CD4-positive, alpha-beta T cell treated with Interleukin-1 beta for 1 hour (primary cell): ENCODE data around the gene KRTAP29-1.

Experiments used
- DNase-seq, 2 donors: peaks; one replicate each; pipeline ENCODE4 v3.0.0-alpha.2; 2020 to 2022

The KRTAP29-1 gene

DNA sequence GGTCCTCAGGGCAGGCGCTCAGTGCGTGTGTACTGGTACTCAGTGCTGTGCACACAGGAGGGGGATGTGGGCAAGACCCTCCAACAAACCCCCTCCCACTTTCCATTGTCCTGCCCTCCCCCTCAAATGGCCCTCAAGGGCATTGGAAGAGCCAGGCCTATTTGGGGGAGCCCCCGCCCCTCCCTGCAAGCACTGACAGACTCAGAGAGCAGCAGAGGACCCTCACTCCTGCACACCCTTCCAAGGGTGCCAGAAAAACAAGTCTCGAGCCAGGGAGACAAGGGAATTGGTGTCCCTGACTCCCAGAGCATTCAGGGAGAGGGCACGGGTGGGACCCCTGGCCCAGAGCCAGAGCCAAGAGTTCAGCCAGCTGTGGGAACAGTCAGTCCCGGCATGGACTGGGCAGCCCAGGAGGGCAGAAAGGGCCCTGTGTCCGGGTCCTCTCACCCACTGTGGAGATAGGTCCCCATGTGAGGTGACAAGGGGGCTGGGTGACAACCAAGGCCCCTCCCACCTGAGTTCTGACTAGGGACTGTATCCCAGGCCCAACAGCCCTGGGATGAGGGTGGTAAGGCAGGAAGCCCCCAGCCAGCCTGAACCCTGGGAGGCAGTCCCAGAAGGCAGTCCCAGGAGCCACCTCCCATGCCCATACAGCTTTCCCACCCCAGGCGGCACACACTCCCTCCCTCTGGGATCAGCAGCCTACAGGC is 24.9 kb upstream of the KRTAP29-1 start:
- DNase-seq = no peak

DNA sequence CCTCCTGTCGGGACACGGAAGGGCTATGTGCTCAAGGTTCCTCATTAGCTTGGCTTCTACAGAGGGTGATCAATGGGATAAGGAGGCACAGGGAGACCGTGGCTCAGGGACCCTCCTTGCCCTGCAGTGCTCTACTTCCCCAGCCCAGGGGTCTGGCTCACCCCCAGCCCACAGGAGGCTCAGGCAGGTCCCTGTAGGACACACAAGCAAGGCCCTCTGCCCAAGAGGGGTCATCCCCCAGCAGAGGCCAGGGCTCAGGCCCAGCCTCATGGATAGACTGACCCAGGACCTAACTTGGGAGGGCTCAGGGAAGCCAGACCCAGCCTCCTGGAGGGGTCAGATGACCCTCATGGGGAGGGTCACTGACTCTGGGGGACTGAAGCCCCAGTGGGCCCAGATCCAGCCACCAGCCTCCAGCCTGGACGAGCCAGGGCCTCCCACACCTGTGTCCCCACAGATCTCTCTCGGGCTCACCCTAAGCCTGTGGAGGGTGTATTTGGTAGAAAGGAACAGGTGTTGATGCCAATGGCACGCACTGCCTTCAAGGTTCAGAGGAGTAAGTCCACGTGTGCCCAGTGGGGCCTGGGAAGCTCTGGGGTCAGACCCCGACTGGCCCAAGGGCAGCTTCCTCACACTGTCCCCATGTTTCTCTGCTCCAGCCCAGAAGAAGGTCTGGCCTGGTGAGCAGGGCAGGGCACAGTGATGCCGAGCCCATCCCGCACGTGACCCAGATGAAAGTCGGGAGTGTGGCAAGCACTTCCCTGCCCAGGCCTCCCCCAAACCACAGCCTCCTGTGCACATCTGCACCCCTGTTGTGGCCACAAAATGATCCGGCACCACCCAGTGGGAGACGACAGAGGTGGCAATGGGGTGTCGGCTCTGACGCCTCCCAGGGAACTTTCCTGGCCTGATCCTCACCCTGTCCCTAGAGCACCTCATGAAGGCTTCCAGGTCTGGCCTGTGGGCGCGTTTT is 23.8 kb upstream of the KRTAP29-1 start:
- peak; percentile 16 to 49 for DNase-seq

- DNase-seq = no peak
Measured at GRCh38 chr17:41325611-41326010, 23.0 kb upstream of the KRTAP29-1 start.

- no peak for DNase-seq
Measured at GRCh38 chr17:41325126-41325525, 22.5 kb upstream of the KRTAP29-1 start.

DNA sequence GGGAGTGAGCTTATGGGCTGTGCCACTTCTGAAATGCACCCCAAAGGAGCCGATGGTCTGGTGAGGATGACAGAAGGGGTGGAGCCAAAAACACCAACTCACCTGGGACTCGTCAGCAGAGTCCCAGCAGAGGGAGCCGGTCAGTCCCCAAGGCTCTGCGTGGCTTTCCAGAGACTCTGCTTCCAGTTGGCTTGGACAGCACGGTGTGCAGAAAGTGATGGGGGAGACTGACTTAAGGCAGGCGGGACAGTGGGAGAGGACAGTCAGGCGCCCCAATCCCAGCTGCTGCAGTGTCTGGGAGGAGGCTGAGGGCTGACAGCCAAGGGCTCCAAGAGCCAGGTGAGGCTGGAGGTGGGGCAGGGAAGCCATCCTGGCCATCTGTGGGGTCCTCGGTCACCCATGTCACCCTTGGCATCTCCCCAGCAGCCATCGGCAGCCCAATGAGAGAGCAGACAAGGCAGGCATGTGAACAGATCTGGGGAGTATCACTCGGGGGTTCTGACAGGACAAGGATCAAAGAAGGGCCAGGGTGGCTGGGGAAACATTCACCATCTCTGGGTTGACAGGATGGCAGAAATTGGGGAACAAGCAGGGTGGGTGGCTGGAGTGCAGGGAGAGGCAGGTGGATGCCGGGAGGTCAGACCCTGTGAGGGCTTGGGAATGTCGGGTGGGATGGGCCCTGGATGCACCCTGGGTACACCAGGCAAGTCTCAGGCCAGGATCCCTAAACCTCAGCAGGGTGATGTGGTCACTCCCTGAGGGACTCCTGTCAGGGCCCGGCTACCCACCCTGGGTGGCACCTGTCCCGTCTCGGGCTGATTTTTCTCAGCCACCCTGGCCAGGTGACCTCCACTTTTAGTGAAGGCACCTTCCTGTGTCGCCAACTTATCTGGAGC is 21.8 kb upstream of the KRTAP29-1 start:
- peak in 1 of 2 donors; percentile 31 for DNase-seq

- DNase-seq = no peak
Measured at GRCh38 chr17:41322903-41323895, 20.5 kb upstream of the KRTAP29-1 start.

GRCh38 chr17:41322094-41322902 is 19.6 kb upstream of the KRTAP29-1 start:
- DNase-seq = peak in 1 of 2 donors; percentile 59

DNA sequence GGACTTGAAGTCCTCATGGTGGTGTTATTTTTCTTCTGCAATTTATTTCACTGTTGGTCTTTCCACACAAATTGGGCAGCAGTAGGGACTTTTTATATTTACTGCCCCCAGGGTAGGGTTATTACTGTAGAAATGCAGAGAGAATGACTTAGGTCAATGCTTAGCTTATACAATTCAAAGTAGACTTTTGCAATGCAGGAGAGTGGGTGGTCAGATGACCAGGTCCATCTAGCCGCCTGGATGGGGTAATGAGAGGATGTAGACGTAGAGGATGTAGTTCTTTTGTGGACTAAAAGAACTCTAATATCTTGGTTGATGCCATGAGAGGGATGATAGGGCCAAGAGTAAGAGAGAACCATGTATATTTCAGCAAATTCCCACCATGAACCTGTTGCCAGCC is 15.6 kb upstream of the KRTAP29-1 start:
- DNase-seq = no peak

- no peak for DNase-seq
Measured at GRCh38 chr17:41315814-41316445, 13.3 kb upstream of the KRTAP29-1 start.

- DNase-seq = no peak
Measured at GRCh38 chr17:41315204-41315794, 12.6 kb upstream of the KRTAP29-1 start, which contains the start of gene KRTAP17-1. Gene KRTAP17-1 (minus strand): TSS chr17:41315710. CDS start chr17:41315650, 60 bp downstream.

DNA sequence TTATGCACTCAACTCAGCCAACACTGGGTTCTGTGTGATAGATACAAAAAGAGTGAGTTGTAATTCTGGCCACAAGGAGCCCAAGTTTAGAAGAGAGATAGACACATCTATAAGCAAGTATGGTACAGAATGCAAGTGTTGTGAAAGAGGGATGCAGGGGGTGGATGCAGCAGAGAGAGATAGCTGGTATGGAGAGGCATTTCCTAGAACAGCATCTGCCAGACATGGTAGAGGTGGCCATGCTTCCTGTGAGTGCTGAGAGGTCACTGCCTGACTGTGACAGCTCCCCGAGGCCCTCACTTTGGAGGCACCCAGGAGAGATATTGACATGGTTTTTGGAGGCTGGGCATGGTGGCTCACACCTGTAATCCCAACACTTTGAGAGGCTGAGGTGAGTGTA is 8.5 kb upstream of the KRTAP29-1 start:
- DNase-seq = no peak

GRCh38 chr17:41308918-41309359 is 6.3 kb upstream of the KRTAP29-1 start, which contains the start of gene KRTAP16-1:
Gene KRTAP16-1 (minus strand): TSS chr17:41309309. CDS start chr17:41309253, 56 bp downstream.
- peak; percentile 49 to 57 for DNase-seq

DNA sequence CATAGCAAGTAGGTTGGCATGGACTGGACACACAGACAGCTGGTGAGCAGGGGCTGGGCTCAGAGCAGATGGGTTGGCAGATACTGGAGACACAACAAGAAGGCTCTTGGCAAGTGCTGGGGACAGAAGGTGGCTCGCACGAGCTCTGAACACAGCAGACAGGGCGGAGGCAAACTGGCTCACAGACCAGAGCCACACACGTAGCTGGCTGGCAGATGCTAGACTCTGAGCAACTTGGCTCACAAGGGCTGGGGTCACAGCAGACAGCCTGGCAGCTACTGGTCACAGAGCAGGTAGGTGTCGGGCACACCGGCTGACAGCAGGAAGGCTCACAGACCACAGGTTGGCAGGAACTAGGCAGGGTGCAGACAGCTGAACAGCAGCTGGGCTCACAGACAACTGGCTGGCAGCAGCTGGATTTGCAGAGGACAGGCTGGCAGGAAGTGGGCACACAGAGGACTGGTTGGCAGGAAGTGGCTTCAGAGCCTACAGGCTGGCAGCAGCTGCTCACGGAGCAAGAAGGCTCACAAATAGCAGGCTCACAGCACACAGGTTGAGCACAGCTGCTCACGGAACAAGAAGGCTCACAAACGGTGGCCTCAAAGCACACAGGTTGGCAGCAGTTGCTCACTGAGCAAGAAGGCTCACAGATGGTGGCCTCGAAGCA is 5.7 kb upstream of the KRTAP29-1 start:
- DNase-seq = peak; percentile 86 to 89

GRCh38 chr17:41307647-41308046 is 5.0 kb upstream of the KRTAP29-1 start:
- no peak for DNase-seq

GRCh38 chr17:41304091-41304490 is 1.4 kb upstream of the KRTAP29-1 start:
- DNase-seq = no peak

GRCh38 chr17:41302981-41303380 is 330 bp upstream of the KRTAP29-1 start:
- DNase-seq = no peak

GRCh38 chr17:41301204-41301790 is 1.4 kb downstream of the KRTAP29-1 start:
- no peak for DNase-seq

DNA sequence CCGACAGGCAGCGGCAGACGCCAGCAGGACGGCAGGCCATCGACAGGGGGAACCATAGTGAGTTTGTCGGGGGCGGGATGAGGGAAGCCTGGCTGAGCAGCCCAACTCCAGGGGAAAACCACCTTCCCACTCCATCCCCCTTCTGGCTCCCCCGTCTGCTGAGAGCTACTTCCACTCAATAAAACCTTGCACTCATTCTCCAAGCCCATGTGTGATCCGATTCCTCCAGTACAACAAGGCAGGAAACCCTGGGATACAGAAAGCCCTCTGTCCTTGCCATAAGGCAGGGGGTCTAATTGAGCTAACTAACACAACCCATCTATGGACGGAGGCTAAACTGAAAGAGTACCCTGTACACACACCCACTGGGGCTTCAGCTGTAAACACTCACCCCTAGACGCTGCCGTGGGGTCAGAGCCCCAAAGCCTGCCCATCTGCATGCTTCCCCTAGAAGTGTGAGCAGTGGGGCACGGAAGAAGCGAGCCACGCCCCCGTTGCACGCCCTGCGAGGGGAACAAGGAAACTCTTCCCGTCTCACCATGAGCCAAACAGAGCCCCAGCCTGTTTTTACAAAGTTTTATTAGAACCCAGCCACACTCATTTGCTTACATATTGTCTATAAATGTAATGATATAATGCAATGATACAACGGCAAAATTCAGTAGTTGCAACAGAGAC is 4.1 kb downstream of the KRTAP29-1 start:
- no peak for DNase-seq
